DND-41 (cell line): ENCODE results near the gene MAP2.

Experiments
- EZH2 ChIP-seq: IDR thresholded peaks from 3 replicates; pipeline ENCODE4 v1.6.1; 2012; ENCODE audit warnings: borderline replicate concordance, low read depth, mild to moderate bottlenecking, moderate library complexity, low read length, inconsistent platforms; ENCODE audit not compliant: severe bottlenecking
- TF ChIP-seq, protein P1 (sequence below): IDR thresholded peaks from 2 replicates; pipeline ENCODE4 v1.5.1; 2012; ENCODE audit warnings: borderline replicate concordance, low read length, moderate library complexity, mild to moderate bottlenecking; ENCODE audit not compliant: poor library complexity, severe bottlenecking; ENCODE audit errors: extremely low read depth

DNA sequence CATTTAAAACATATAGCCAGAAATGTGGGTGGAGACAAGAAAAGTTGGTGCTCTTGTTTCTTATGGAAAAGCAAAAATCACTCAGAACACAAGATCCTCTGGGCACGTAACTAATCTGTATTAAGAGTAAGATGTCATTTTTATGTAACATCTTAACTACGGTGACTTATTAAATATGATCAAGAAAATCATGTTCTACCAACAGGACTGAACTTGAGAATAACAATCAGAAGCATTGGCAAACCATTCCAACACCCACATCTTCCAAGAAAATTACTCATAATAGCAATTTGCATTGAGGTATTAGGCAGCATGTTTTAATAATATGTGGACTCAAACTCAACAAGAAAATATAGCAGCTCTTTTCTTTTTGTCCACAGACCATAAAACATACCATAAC, 21.6 kb downstream of the MAP2 start:
- TF ChIP-seq EZH2: no peak
- TF ChIP-seq, protein P1, sequence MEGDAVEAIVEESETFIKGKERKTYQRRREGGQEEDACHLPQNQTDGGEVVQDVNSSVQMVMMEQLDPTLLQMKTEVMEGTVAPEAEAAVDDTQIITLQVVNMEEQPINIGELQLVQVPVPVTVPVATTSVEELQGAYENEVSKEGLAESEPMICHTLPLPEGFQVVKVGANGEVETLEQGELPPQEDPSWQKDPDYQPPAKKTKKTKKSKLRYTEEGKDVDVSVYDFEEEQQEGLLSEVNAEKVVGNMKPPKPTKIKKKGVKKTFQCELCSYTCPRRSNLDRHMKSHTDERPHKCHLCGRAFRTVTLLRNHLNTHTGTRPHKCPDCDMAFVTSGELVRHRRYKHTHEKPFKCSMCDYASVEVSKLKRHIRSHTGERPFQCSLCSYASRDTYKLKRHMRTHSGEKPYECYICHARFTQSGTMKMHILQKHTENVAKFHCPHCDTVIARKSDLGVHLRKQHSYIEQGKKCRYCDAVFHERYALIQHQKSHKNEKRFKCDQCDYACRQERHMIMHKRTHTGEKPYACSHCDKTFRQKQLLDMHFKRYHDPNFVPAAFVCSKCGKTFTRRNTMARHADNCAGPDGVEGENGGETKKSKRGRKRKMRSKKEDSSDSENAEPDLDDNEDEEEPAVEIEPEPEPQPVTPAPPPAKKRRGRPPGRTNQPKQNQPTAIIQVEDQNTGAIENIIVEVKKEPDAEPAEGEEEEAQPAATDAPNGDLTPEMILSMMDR: no peak
